DMS 273 (cell line): ENCODE measurements around the gene MT3.
"Not testable (repeated sequence)": the region's sequence is repeated elsewhere in the genome, so short reads cannot be mapped to it uniquely, and the experiment has no call there.

Experiments
- DNase-seq: peaks from one replicate; lab custom pipeline; 2025; ENCODE audit not compliant: unreplicated experiment; lab: John Stamatoyannopoulos, UW

The MT3 gene

GRCh38 chr16:56577300-56577625, 12.1 kb upstream of the MT3 start:
- DNase-seq = no peak

- DNase-seq = no peak
Observed at GRCh38 chr16:56580391-56581048, 8.8 kb upstream of the MT3 start.

- DNase-seq = not testable (repeated sequence)
Observed at GRCh38 chr16:56582911-56583310, 6.4 kb upstream of the MT3 start.

GRCh38 chr16:56583351-56584168, 5.8 kb upstream of the MT3 start:
- no peak for DNase-seq

- no peak for DNase-seq
Observed at GRCh38 chr16:56584276-56584675, 5.1 kb upstream of the MT3 start.

- no peak for DNase-seq
Observed at GRCh38 chr16:56588781-56589140, 567 bp upstream of the MT3 start.

- no peak for DNase-seq
Observed at GRCh38 chr16:56591377-56592060, 2.2 kb downstream of the MT3 start.

GRCh38 chr16:56593573-56594291, 4.4 kb downstream of the MT3 start:
- no peak for DNase-seq

- DNase-seq = no peak
Observed at GRCh38 chr16:56594292-56594619, 4.9 kb downstream of the MT3 start.

GRCh38 chr16:56600398-56600999, 11.2 kb downstream of the MT3 start:
- peak; percentile 79 for DNase-seq

GRCh38 chr16:56601325-56601724, 12.0 kb downstream of the MT3 start:
- peak; percentile 26 for DNase-seq

- DNase-seq = peak; percentile 64
Observed at GRCh38 chr16:56603589-56603988, 14.3 kb downstream of the MT3 start.

- DNase-seq = no peak
Observed at GRCh38 chr16:56604966-56605365, 15.6 kb downstream of the MT3 start.

- DNase-seq = no peak
Observed at GRCh38 chr16:56605475-56605874, 16.1 kb downstream of the MT3 start.

GRCh38 chr16:56606071-56606475, 16.7 kb downstream of the MT3 start:
- DNase-seq = peak; percentile 35

- no peak for DNase-seq
Observed at GRCh38 chr16:56606476-56607108, 17.3 kb downstream of the MT3 start.

GRCh38 chr16:56607109-56607618, 17.8 kb downstream of the MT3 start:
- peak; percentile 19 for DNase-seq

- DNase-seq = no peak
Observed at GRCh38 chr16:56607675-56608042, 18.3 kb downstream of the MT3 start.

GRCh38 chr16:56608043-56608875, 18.9 kb downstream of the MT3 start, which contains the start of gene MT2A:
MT2A (plus strand) TSS chr16:56608584; CDS start chr16:56608656, 72 bp downstream.
- DNase-seq = peak; percentile 98
